ENCODE measurements around the gene LRRC72. TPM values are rescaled to one million over a fixed set of nuclear protein-coding genes. Genes with fewer than 3 reads are reported as not detected.

LRRC72 gene
- total RNA-seq, 1 donor from 2014 or later: not detected

DNA sequence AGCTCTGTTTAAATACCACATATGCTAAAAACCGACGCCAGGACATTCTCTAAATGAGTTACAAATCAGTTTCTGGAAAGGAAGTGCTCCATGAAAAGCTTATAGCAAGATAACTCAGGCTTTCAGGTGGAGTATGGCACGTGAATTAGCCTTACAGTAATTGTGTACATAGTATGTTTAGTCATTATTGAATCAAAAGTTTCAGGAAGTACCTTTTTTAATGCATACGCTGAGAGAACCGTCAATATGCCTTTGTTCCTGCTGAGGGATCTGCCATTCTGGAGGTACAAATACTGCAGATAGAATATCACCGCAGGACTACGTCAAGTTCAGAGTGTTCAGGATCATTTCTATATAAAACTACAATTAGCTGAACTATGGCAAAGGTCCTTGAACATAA is 73.2 kb downstream of the LRRC72 start:
- H3K36me3 ChIP-seq (ENCODE audit: control insufficient read depth, insufficient read depth, low read length): no peaks in the 10 kb centered on the region
- peak; percentile 72 for DNase-seq (ENCODE audit: low read depth)
- TF ChIP-seq, protein P1, sequence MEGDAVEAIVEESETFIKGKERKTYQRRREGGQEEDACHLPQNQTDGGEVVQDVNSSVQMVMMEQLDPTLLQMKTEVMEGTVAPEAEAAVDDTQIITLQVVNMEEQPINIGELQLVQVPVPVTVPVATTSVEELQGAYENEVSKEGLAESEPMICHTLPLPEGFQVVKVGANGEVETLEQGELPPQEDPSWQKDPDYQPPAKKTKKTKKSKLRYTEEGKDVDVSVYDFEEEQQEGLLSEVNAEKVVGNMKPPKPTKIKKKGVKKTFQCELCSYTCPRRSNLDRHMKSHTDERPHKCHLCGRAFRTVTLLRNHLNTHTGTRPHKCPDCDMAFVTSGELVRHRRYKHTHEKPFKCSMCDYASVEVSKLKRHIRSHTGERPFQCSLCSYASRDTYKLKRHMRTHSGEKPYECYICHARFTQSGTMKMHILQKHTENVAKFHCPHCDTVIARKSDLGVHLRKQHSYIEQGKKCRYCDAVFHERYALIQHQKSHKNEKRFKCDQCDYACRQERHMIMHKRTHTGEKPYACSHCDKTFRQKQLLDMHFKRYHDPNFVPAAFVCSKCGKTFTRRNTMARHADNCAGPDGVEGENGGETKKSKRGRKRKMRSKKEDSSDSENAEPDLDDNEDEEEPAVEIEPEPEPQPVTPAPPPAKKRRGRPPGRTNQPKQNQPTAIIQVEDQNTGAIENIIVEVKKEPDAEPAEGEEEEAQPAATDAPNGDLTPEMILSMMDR (IDR thresholded peaks at IDR 0.05; ENCODE audit: insufficient read depth, low read length, severe bottlenecking): no peak
- no peak for FAIRE-seq
- H3K4me3 ChIP-seq (ENCODE audit: low read depth, low read length): no peak overlapping the region
- no peaks in the 10 kb centered on the region for H3K27me3 ChIP-seq (ENCODE audit: control insufficient read depth, insufficient read depth, low read length)

DNA sequence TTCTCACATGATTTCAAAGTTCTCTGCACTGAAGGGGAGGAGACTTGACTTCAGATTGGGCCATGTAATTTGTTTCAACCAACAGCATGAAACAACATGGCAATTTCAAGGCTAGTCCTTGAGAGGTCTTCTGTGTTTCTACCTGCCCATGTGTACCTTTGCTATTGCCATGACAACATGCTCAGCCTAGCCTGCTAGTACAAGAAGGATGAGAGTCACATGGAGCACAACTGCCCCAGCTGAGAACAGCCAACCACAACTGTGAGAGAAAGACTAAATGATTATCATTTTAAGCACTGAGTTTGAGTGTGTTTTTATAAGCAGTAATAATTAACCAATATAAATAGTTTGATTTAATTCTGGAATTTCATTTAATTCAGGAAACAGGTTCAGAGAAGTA is 77.0 kb downstream of the LRRC72 start:
- no peaks in the 10 kb centered on the region for H3K36me3 ChIP-seq (ENCODE audit: control insufficient read depth, insufficient read depth, low read length)
- H3K4me3 ChIP-seq (ENCODE audit: low read depth, low read length): no peak overlapping the region
- no peaks in the 10 kb centered on the region for H3K27me3 ChIP-seq (ENCODE audit: control insufficient read depth, insufficient read depth, low read length)
- FAIRE-seq (no peak), DNase-seq (ENCODE audit: low read depth) (peak; percentile 40)
- TF ChIP-seq, protein P1 (IDR thresholded peaks at IDR 0.05; ENCODE audit: insufficient read depth, low read length, severe bottlenecking): no peak

GRCh38 chr7:16604054-16604453 is 77.4 kb downstream of the LRRC72 start:
- Histone ChIP-seq H3K4me3 (ENCODE audit: low read depth, low read length) (no peak overlapping the region), H3K36me3 (ENCODE audit: control insufficient read depth, insufficient read depth, low read length) (no peaks in the 10 kb centered on the region), H3K27me3 (ENCODE audit: control insufficient read depth, insufficient read depth, low read length) (no peaks in the 10 kb centered on the region)
- DNase-seq (ENCODE audit: low read depth) (peak; percentile 29), FAIRE-seq (no peak)
- TF ChIP-seq, protein P1 (IDR thresholded peaks at IDR 0.05; ENCODE audit: insufficient read depth, low read length, severe bottlenecking): peak; percentile 12

- no peak overlapping the region for H3K4me3 ChIP-seq (ENCODE audit: low read depth, low read length)
- no peaks in the 10 kb centered on the region for H3K36me3 ChIP-seq (ENCODE audit: control insufficient read depth, insufficient read depth, low read length)
- DNase-seq (ENCODE audit: low read depth) (no peak), FAIRE-seq (no peak)
- TF ChIP-seq, protein P1 (IDR thresholded peaks at IDR 0.05; ENCODE audit: insufficient read depth, low read length, severe bottlenecking): no peak
- no peaks in the 10 kb centered on the region for H3K27me3 ChIP-seq (ENCODE audit: control insufficient read depth, insufficient read depth, low read length)
These were observed 80.1 kb downstream of the LRRC72 start for GRCh38 chr7:16606704-16607103.

DNA sequence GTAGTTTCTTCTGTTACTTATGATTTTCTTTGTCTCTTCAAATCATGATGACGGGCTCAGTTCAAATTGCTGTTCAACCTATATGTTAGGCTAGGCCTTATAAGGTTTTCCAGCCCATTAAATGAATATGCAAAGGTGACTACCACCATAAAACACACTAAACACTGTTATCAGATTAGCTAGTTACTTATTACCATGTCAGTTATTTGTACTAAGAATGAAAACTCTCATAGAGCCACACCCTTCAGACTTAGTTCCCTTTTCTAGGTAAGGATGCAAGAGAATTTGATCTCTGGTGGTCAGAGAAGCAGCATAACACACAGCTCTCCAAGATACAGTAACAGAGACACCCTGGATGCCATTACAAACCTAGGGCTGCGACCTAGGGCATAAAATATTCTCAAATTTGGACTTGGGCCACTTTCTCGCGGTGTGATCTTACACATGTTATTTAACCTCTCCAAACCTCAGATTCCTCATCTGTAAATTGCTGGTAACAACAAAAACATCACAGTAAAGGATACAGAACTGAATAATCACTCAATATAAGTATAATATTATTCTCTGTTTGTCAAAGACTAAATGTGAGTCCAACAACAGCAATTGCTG is 83.3 kb downstream of the LRRC72 start:
- Histone ChIP-seq H3K36me3 (ENCODE audit: control insufficient read depth, insufficient read depth, low read length) (no peaks in the 10 kb centered on the region), H3K4me3 (ENCODE audit: low read depth, low read length) (no peak overlapping the region), H3K27me3 (ENCODE audit: control insufficient read depth, insufficient read depth, low read length) (no peaks in the 10 kb centered on the region)
- TF ChIP-seq, protein P1 (IDR thresholded peaks at IDR 0.05; ENCODE audit: insufficient read depth, low read length, severe bottlenecking): no peak
- FAIRE-seq: no peak
- DNase-seq (ENCODE audit: low read depth): no peak

DNA sequence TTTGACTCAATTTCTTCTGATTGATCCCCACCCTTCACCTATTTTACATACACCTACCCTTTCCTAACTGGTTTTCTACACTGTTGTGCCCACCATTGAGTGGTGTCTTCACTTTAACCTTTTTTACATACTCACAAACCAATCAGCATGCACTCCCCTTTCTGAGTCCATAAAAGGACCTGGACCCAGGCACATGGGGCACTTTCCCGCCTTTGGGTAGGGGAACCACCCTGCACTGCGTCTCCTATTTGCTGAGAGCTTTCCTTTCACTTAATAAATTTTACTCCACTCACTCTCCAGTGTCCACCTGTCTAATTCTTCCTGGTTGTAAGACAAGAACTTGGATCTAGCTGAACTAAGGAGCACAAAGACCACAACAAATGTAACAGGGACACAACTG is 85.1 kb downstream of the LRRC72 start:
- DNase-seq (ENCODE audit: low read depth) (no peak), FAIRE-seq (peak; percentile 13)
- no peak overlapping the region for H3K4me3 ChIP-seq (ENCODE audit: low read depth, low read length)
- H3K27me3 ChIP-seq (ENCODE audit: control insufficient read depth, insufficient read depth, low read length): no peaks in the 10 kb centered on the region
- peaks cover 3% of the 10 kb centered on the region for H3K36me3 ChIP-seq (ENCODE audit: control insufficient read depth, insufficient read depth, low read length)
- TF ChIP-seq, protein P1 (IDR thresholded peaks at IDR 0.05; ENCODE audit: insufficient read depth, low read length, severe bottlenecking): no peak
